22Rv1 (cell line): Measurements from ENCODE around the gene HERPUD1.

Experiments
- CTCF ChIP-seq: fragments of 450-650 bp; IDR thresholded peaks from 2 replicates; pipeline ENCODE4 v1.5.1; 2017; ENCODE audit warnings: mild to moderate bottlenecking
- ZFX ChIP-seq: fragments of 450-650 bp; IDR thresholded peaks from 2 replicates; pipeline ENCODE4 v1.6.1; 2017; ENCODE audit warnings: antibody characterized with exemption, borderline replicate concordance

GRCh38 chr16:56884026-56884582, 47.8 kb upstream of the HERPUD1 start:
- no peak for TF ChIP-seq CTCF
- TF ChIP-seq ZFX: no peak
